ENCODE measurements around the gene MINDY3.

The MINDY3 gene

GRCh38 chr10:15805395-15806058, 54.8 kb downstream of the MINDY3 start:
- no peak for DNase-seq
- Mint-ChIP-seq H3K27me3 (no peaks in the 10 kb centered on the region), H3K4me3 (no peak overlapping the region), H3K27ac (no peak overlapping the region), H3K9me3 (peaks cover 3% of the 10 kb centered on the region), H3K4me1 (peaks cover 15% of the 10 kb centered on the region), H3K36me3 (ENCODE audit: low read depth) (peaks cover 51% of the 10 kb centered on the region)
- no peak for ATAC-seq

DNA sequence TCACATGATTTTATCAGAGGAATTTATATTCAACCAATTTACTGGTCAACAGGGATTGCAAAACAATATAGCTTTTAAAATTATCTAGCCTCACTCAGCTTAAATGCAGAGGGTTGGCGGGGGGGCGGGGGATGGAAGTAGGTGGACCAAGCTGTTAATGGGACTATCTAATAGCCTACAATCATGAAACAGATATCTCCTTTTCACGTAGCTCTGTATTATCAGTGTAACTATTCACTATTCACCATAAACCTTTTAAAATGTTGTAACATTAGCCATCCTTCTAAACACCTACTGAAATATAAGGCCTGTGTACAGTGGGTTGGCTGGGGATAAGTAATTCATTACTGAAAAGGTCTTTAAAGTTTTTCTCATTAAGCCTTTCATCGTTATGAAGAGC, 56.2 kb downstream of the MINDY3 start:
- Mint-ChIP-seq H3K36me3 (ENCODE audit: low read depth) (peaks cover 54% of the 10 kb centered on the region), H3K4me1 (peaks cover 15% of the 10 kb centered on the region)
- ATAC-seq, result no peak

GRCh38 chr10:15802375-15802949, 57.8 kb downstream of the MINDY3 start:
- Mint-ChIP-seq H3K9me3 (peaks cover 3% of the 10 kb centered on the region), H3K27me3 (no peaks in the 10 kb centered on the region), H3K36me3 (ENCODE audit: low read depth) (peaks cover 52% of the 10 kb centered on the region), H3K4me1 (peaks cover 15% of the 10 kb centered on the region), H3K27ac (peak overlapping the region; percentile 69), H3K4me3 (no peak overlapping the region)
- peak; percentile 96 for ATAC-seq
- peak; percentile 21 for DNase-seq

More for the DNA sequence above, 56.2 kb downstream of the MINDY3 start:
- H3K4me3 Mint-ChIP-seq, result no peak overlapping the region
- no peaks in the 10 kb centered on the region for H3K27me3 Mint-ChIP-seq
- no peak overlapping the region for H3K27ac Mint-ChIP-seq
- peaks cover 3% of the 10 kb centered on the region for H3K9me3 Mint-ChIP-seq
- no peak for DNase-seq

DNA sequence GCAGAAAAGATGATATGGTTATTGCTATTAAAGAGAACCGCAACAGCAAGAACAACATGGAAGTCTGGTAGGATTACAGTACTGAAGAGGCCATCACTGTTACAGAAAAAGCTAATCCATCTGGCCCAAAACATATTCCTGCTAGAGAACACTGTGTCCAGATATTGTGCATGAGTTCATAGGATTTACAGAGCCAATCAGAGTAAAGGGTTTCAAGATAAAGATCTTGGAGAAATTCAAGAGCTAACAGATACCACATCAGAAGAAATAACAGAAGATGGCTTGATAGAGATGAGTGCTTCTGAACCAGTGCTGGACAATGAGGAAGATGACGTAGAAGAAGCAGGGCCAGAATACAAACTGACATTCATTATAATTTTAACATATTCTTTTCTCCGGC, 58.7 kb downstream of the MINDY3 start:
- H3K27ac Mint-ChIP-seq, result no peak overlapping the region
- ATAC-seq, result no peak

GRCh38 chr10:15801147-15801546, 59.2 kb downstream of the MINDY3 start:
- H3K4me1 Mint-ChIP-seq, result peaks cover 15% of the 10 kb centered on the region
- no peak overlapping the region for H3K27ac Mint-ChIP-seq
- peaks cover 3% of the 10 kb centered on the region for H3K9me3 Mint-ChIP-seq
- peaks cover 45% of the 10 kb centered on the region for H3K36me3 Mint-ChIP-seq (ENCODE audit: low read depth)
- DNase-seq (no peak), ATAC-seq (no peak)
- no peaks in the 10 kb centered on the region for H3K27me3 Mint-ChIP-seq
- no peak overlapping the region for H3K4me3 Mint-ChIP-seq

More for the DNA sequence above, 58.7 kb downstream of the MINDY3 start:
- no peaks in the 10 kb centered on the region for H3K27me3 Mint-ChIP-seq
- H3K36me3 Mint-ChIP-seq (ENCODE audit: low read depth), result peaks cover 47% of the 10 kb centered on the region
- H3K4me3 Mint-ChIP-seq, result no peak overlapping the region
- H3K4me1 Mint-ChIP-seq, result peaks cover 15% of the 10 kb centered on the region
- no peak for DNase-seq
- peaks cover 3% of the 10 kb centered on the region for H3K9me3 Mint-ChIP-seq

DNA sequence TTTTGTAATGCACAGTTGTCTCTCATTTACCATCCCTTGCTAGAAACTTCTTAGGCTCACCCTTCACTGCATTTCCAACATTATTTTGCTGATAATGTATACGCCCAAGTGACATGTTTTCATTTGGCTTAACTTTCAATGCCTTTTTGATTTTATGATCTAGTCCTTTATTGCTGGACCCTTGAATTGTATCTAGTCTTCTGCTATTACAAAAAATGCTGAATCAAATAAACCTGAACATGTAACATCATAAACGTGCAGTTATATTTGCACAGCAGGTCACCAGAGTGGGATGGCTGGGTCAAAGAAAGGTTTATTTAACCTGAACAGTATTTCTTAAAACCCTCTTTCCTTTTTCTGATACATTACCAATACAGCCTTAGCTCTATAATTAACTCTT, 63.0 kb downstream of the MINDY3 start:
- ATAC-seq, result no peak
- Mint-ChIP-seq H3K9me3 (peaks cover 3% of the 10 kb centered on the region), H3K27ac (no peak overlapping the region), H3K4me1 (peaks cover 6% of the 10 kb centered on the region), H3K27me3 (no peaks in the 10 kb centered on the region), H3K4me3 (no peak overlapping the region), H3K36me3 (ENCODE audit: low read depth) (peaks cover 36% of the 10 kb centered on the region)
- DNase-seq, result no peak

- Mint-ChIP-seq H3K4me1 (peaks cover 2% of the 10 kb centered on the region), H3K4me3 (no peak overlapping the region), H3K36me3 (ENCODE audit: low read depth) (peaks cover 31% of the 10 kb centered on the region), H3K27me3 (no peaks in the 10 kb centered on the region), H3K27ac (no peak overlapping the region), H3K9me3 (peaks cover 3% of the 10 kb centered on the region)
- ATAC-seq, result no peak
- no peak for DNase-seq
Observed at GRCh38 chr10:15796762-15797161, 63.5 kb downstream of the MINDY3 start.

GRCh38 chr10:15796098-15796759, 64.1 kb downstream of the MINDY3 start:
- Mint-ChIP-seq H3K4me1 (no peaks in the 10 kb centered on the region), H3K9me3 (no peaks in the 10 kb centered on the region), H3K36me3 (ENCODE audit: low read depth) (peaks cover 29% of the 10 kb centered on the region), H3K4me3 (no peak overlapping the region), H3K27ac (no peak overlapping the region), H3K27me3 (no peaks in the 10 kb centered on the region)
- ATAC-seq (no peak), DNase-seq (no peak)

- Mint-ChIP-seq H3K4me3 (no peak overlapping the region), H3K36me3 (ENCODE audit: low read depth) (peaks cover 26% of the 10 kb centered on the region), H3K9me3 (no peaks in the 10 kb centered on the region), H3K27me3 (no peaks in the 10 kb centered on the region), H3K27ac (no peak overlapping the region), H3K4me1 (no peaks in the 10 kb centered on the region)
- DNase-seq, result no peak
- no peak for ATAC-seq
Observed at GRCh38 chr10:15795036-15795792, 65.1 kb downstream of the MINDY3 start.

DNA sequence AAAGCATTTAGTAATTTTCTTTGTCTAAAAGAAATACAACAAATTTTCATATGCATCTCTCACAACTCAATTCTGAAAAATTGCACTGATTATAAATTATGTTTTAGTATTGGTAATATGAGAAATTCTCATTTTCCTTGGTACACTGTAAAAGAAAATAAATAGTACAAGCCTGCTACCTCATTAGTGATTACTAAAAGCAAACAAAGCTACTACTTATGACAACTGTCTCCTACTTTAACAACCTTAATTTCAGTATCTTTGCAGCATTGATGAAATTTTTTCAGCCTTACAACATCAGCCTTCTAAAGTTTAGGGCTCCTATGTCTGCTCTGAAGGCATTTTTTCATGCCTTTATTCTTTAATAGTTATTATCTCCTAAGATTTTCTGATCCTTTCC, 65.7 kb downstream of the MINDY3 start:
- Mint-ChIP-seq H3K4me1 (peaks cover 6% of the 10 kb centered on the region), H3K36me3 (ENCODE audit: low read depth) (peaks cover 27% of the 10 kb centered on the region), H3K9me3 (no peaks in the 10 kb centered on the region), H3K27ac (no peak overlapping the region), H3K4me3 (no peak overlapping the region), H3K27me3 (no peaks in the 10 kb centered on the region)
- no peak for DNase-seq
- no peak for ATAC-seq

- Mint-ChIP-seq H3K27me3 (no peaks in the 10 kb centered on the region), H3K36me3 (ENCODE audit: low read depth) (peaks cover 32% of the 10 kb centered on the region), H3K27ac (no peak overlapping the region), H3K4me3 (no peak overlapping the region), H3K9me3 (no peaks in the 10 kb centered on the region), H3K4me1 (peaks cover 6% of the 10 kb centered on the region)
- ATAC-seq (no peak), DNase-seq (no peak)
Observed at GRCh38 chr10:15793664-15794063, 66.6 kb downstream of the MINDY3 start.

- Mint-ChIP-seq H3K4me1 (peaks cover 6% of the 10 kb centered on the region), H3K9me3 (no peaks in the 10 kb centered on the region), H3K27ac (no peak overlapping the region), H3K27me3 (no peaks in the 10 kb centered on the region), H3K36me3 (ENCODE audit: low read depth) (peaks cover 36% of the 10 kb centered on the region), H3K4me3 (no peak overlapping the region)
- ATAC-seq (no peak), DNase-seq (no peak)
Observed at GRCh38 chr10:15792777-15793176, 67.5 kb downstream of the MINDY3 start.

- peaks cover 6% of the 10 kb centered on the region for H3K4me1 Mint-ChIP-seq
- ATAC-seq (no peak), DNase-seq (no peak)
- H3K9me3 Mint-ChIP-seq, result no peaks in the 10 kb centered on the region
- no peak overlapping the region for H3K27ac Mint-ChIP-seq
- H3K4me3 Mint-ChIP-seq, result no peak overlapping the region
- H3K27me3 Mint-ChIP-seq, result no peaks in the 10 kb centered on the region
- H3K36me3 Mint-ChIP-seq (ENCODE audit: low read depth), result peaks cover 41% of the 10 kb centered on the region
Observed at GRCh38 chr10:15791816-15792524, 68.3 kb downstream of the MINDY3 start.

DNA sequence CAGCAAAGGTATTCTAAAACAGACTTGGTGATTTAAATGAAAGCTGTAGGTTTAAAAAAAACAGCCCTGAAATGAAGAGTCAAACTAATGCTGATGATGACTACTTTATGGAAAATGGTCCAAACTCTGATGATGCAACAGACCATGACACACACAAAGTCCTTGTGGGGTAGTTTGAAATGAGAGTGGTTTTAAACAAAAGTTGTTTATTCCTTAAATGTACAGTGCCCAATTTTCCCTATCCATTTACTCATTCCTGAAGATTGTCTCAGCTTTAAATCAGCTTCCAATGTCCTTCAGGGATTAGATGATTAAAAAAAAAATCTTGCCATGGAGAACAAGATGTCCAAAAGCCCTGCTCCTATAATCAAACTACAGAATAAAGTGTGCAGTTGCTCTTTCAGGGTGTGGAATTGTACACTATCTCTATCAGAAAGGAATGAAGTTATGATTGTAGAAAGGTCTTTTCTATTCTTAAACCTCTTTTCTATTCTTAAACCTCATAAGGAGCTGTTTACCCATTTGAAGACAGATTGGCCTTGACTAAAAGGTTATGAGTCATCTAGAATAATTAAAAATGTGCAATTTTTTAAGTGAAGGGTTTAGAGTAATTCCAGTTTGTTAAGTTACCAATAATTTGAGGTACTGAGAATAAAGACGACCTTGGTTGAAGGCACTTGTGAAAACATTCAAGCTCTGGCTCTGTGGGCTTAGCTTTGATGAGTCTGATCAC, 70.3 kb downstream of the MINDY3 start:
- Mint-ChIP-seq H3K9me3 (no peaks in the 10 kb centered on the region), H3K4me1 (peaks cover 6% of the 10 kb centered on the region), H3K27ac (no peak overlapping the region), H3K4me3 (no peak overlapping the region), H3K36me3 (ENCODE audit: low read depth) (peaks cover 45% of the 10 kb centered on the region), H3K27me3 (no peaks in the 10 kb centered on the region)
- no peak for ATAC-seq
- no peak for DNase-seq
